CD4-positive, alpha-beta T cell treated with Interleukin-6 for 4 hours (primary cell): ENCODE results near the gene GCK.

Experiments used
- DNase-seq: peaks from one replicate; pipeline ENCODE4 v3.0.0-alpha.2; 2020; ENCODE audit warnings: mixed read lengths

Gene GCK

GRCh38 chr7:44103566-44103922 lies 85.7 kb downstream of the GCK start:
- DNase-seq = no peak

GRCh38 chr7:44102846-44103565 lies 86.2 kb downstream of the GCK start:
- DNase-seq = no peak

GRCh38 chr7:44101966-44102845 lies 87.0 kb downstream of the GCK start:
- no peak for DNase-seq

- no peak for DNase-seq
Observed at GRCh38 chr7:44101303-44101965, 87.8 kb downstream of the GCK start.

GRCh38 chr7:44100458-44101302 lies 88.6 kb downstream of the GCK start:
- DNase-seq = no peak

GRCh38 chr7:44099669-44100068 lies 89.6 kb downstream of the GCK start:
- no peak for DNase-seq

GRCh38 chr7:44098092-44099068 lies 90.9 kb downstream of the GCK start:
- no peak for DNase-seq

GRCh38 chr7:44097064-44097932 lies 91.9 kb downstream of the GCK start:
- no peak for DNase-seq

GRCh38 chr7:44096326-44096881 lies 92.8 kb downstream of the GCK start:
- DNase-seq = no peak

GRCh38 chr7:44095781-44096180 lies 93.5 kb downstream of the GCK start:
- DNase-seq = no peak

GRCh38 chr7:44094883-44095592 lies 94.2 kb downstream of the GCK start:
- DNase-seq = no peak

GRCh38 chr7:44094365-44094764 lies 94.9 kb downstream of the GCK start:
- no peak for DNase-seq
